Activated T-helper 17 cell treated with anti-CD3 and anti-CD28 coated beads, Interleukin-2, amount 50 U/mL, for 72 hours (primary cell): Measurements from ENCODE around the gene UNC45A. TPM values are rescaled to one million over a fixed set of nuclear protein-coding genes. Genes with fewer than 3 reads are reported as not detected.

Experiments
- ATAC-seq: fragments of 150-1000 bp; cut with Tn5 transposase; replicated peaks from 2 replicates; pipeline ENCODE4 v1.10.0; 2021; ENCODE audit warnings: mild to moderate bottlenecking, moderate library complexity
- H3K27ac Mint-ChIP-seq: one replicate; pipeline ENCODE4 v1.8.0; 2022; ENCODE audit warnings: mixed read lengths
- H3K27me3 Mint-ChIP-seq: one replicate; pipeline ENCODE4 v1.8.0; 2022; ENCODE audit warnings: mixed read lengths
- H3K36me3 Mint-ChIP-seq: one replicate; pipeline ENCODE4 v1.8.0; 2022; ENCODE audit warnings: low read depth, mild to moderate bottlenecking, mixed read lengths
- H3K4me1 Mint-ChIP-seq: one replicate; pipeline ENCODE4 v1.8.0; 2022; ENCODE audit warnings: mixed read lengths
- H3K4me3 Mint-ChIP-seq: one replicate; pipeline ENCODE4 v1.8.0; 2022; ENCODE audit warnings: mild to moderate bottlenecking, mixed read lengths
- H3K9me3 Mint-ChIP-seq: one replicate; pipeline ENCODE4 v1.8.0; 2022; ENCODE audit warnings: mixed read lengths
- total RNA-seq, 2 donors: library from RNA; stranded (reverse); gene quantifications; one replicate each; pipeline ENCODE4 v1.2.3, GENCODE V29; 2022

Gene UNC45A
- total RNA-seq, 2 donors from 2014 or later: 101 to 103 TPM

GRCh38 chr15:90938261-90938660, 3.2 kb downstream of the UNC45A start:
- peaks cover 19% of the 10 kb centered on the region for H3K4me1 Mint-ChIP-seq
- ATAC-seq: no peak
- no peak overlapping the region for H3K4me3 Mint-ChIP-seq
- peaks cover 71% of the 10 kb centered on the region for H3K36me3 Mint-ChIP-seq
- no peaks in the 10 kb centered on the region for H3K27me3 Mint-ChIP-seq
- no peak overlapping the region for H3K27ac Mint-ChIP-seq
- H3K9me3 Mint-ChIP-seq: no peaks in the 10 kb centered on the region

GRCh38 chr15:90939756-90940155, 4.7 kb downstream of the UNC45A start:
- Mint-ChIP-seq H3K36me3 (peaks cover 86% of the 10 kb centered on the region), H3K9me3 (no peaks in the 10 kb centered on the region), H3K27me3 (no peaks in the 10 kb centered on the region), H3K4me3 (no peak overlapping the region), H3K4me1 (peaks cover 12% of the 10 kb centered on the region), H3K27ac (no peak overlapping the region)
- ATAC-seq: no peak

- H3K27me3 Mint-ChIP-seq: no peaks in the 10 kb centered on the region
- peaks cover 95% of the 10 kb centered on the region for H3K36me3 Mint-ChIP-seq
- no peak overlapping the region for H3K27ac Mint-ChIP-seq
- H3K9me3 Mint-ChIP-seq: no peaks in the 10 kb centered on the region
- no peak overlapping the region for H3K4me3 Mint-ChIP-seq
- ATAC-seq: no peak
- H3K4me1 Mint-ChIP-seq: peaks cover 11% of the 10 kb centered on the region
Measured at GRCh38 chr15:90941038-90941437, 6.0 kb downstream of the UNC45A start.

GRCh38 chr15:90942354-90943120, 7.5 kb downstream of the UNC45A start:
- H3K9me3 Mint-ChIP-seq: no peaks in the 10 kb centered on the region
- no peaks in the 10 kb centered on the region for H3K27me3 Mint-ChIP-seq
- H3K36me3 Mint-ChIP-seq: peaks cover 98% of the 10 kb centered on the region
- H3K4me1 Mint-ChIP-seq: no peaks in the 10 kb centered on the region
- no peak overlapping the region for H3K27ac Mint-ChIP-seq
- ATAC-seq: no peak
- H3K4me3 Mint-ChIP-seq: no peak overlapping the region

GRCh38 chr15:90945091-90945490, 10.0 kb downstream of the UNC45A start:
- H3K36me3 Mint-ChIP-seq: peaks cover 98% of the 10 kb centered on the region
- ATAC-seq: no peak
- no peaks in the 10 kb centered on the region for H3K4me1 Mint-ChIP-seq
- H3K27me3 Mint-ChIP-seq: no peaks in the 10 kb centered on the region
- H3K27ac Mint-ChIP-seq: no peak overlapping the region
- H3K9me3 Mint-ChIP-seq: no peaks in the 10 kb centered on the region
- no peak overlapping the region for H3K4me3 Mint-ChIP-seq

- Mint-ChIP-seq H3K27ac (no peak overlapping the region), H3K36me3 (peaks cover 96% of the 10 kb centered on the region), H3K4me1 (no peaks in the 10 kb centered on the region), H3K27me3 (no peaks in the 10 kb centered on the region), H3K4me3 (no peak overlapping the region), H3K9me3 (no peaks in the 10 kb centered on the region)
- no peak for ATAC-seq
Measured at GRCh38 chr15:90946538-90946937, 11.5 kb downstream of the UNC45A start.

- Mint-ChIP-seq H3K36me3 (peaks cover 96% of the 10 kb centered on the region), H3K27ac (no peak overlapping the region), H3K4me1 (no peaks in the 10 kb centered on the region), H3K27me3 (no peaks in the 10 kb centered on the region), H3K9me3 (no peaks in the 10 kb centered on the region), H3K4me3 (no peak overlapping the region)
- ATAC-seq: no peak
Measured at GRCh38 chr15:90946941-90947576, 12.0 kb downstream of the UNC45A start.

GRCh38 chr15:90947577-90948357, 12.7 kb downstream of the UNC45A start:
- no peaks in the 10 kb centered on the region for H3K9me3 Mint-ChIP-seq
- no peaks in the 10 kb centered on the region for H3K27me3 Mint-ChIP-seq
- peaks cover 96% of the 10 kb centered on the region for H3K36me3 Mint-ChIP-seq
- no peak overlapping the region for H3K27ac Mint-ChIP-seq
- H3K4me3 Mint-ChIP-seq: no peak overlapping the region
- H3K4me1 Mint-ChIP-seq: no peaks in the 10 kb centered on the region
- ATAC-seq: no peak

- H3K4me3 Mint-ChIP-seq: no peak overlapping the region
- no peak overlapping the region for H3K27ac Mint-ChIP-seq
- ATAC-seq: no peak
- no peaks in the 10 kb centered on the region for H3K9me3 Mint-ChIP-seq
- H3K27me3 Mint-ChIP-seq: no peaks in the 10 kb centered on the region
- H3K36me3 Mint-ChIP-seq: peaks cover 96% of the 10 kb centered on the region
- H3K4me1 Mint-ChIP-seq: peaks cover 3% of the 10 kb centered on the region
Measured at GRCh38 chr15:90948506-90948905, 13.4 kb downstream of the UNC45A start.

- Mint-ChIP-seq H3K27ac (no peak overlapping the region), H3K4me1 (peaks cover 8% of the 10 kb centered on the region), H3K4me3 (no peak overlapping the region), H3K9me3 (no peaks in the 10 kb centered on the region), H3K27me3 (no peaks in the 10 kb centered on the region), H3K36me3 (peaks cover 93% of the 10 kb centered on the region)
- ATAC-seq: no peak
Measured at GRCh38 chr15:90949979-90950675, 15.0 kb downstream of the UNC45A start.

GRCh38 chr15:90950676-90951075, 15.6 kb downstream of the UNC45A start:
- no peaks in the 10 kb centered on the region for H3K27me3 Mint-ChIP-seq
- no peak for ATAC-seq
- no peak overlapping the region for H3K27ac Mint-ChIP-seq

GRCh38 chr15:90952901-90953677, 18.0 kb downstream of the UNC45A start:
- H3K36me3 Mint-ChIP-seq: peaks cover 71% of the 10 kb centered on the region

More at GRCh38 chr15:90950676-90951075, 15.6 kb downstream of the UNC45A start:
- H3K36me3 Mint-ChIP-seq: peaks cover 87% of the 10 kb centered on the region
- H3K4me1 Mint-ChIP-seq: peaks cover 8% of the 10 kb centered on the region
- no peaks in the 10 kb centered on the region for H3K9me3 Mint-ChIP-seq
- H3K4me3 Mint-ChIP-seq: no peak overlapping the region

GRCh38 chr15:90953947-90954711, 19.0 kb downstream of the UNC45A start:
- H3K4me3 Mint-ChIP-seq: peak overlapping the region; percentile 81

More at GRCh38 chr15:90952901-90953677, 18.0 kb downstream of the UNC45A start:
- ATAC-seq: no peak
- H3K27ac Mint-ChIP-seq: peak overlapping the region; percentile 84
- H3K27me3 Mint-ChIP-seq: no peaks in the 10 kb centered on the region
- H3K4me1 Mint-ChIP-seq: peaks cover 8% of the 10 kb centered on the region
- H3K4me3 Mint-ChIP-seq: no peak overlapping the region
- H3K9me3 Mint-ChIP-seq: no peaks in the 10 kb centered on the region

More at GRCh38 chr15:90953947-90954711, 19.0 kb downstream of the UNC45A start:
- no peaks in the 10 kb centered on the region for H3K27me3 Mint-ChIP-seq
- H3K9me3 Mint-ChIP-seq: no peaks in the 10 kb centered on the region
- H3K36me3 Mint-ChIP-seq: peaks cover 62% of the 10 kb centered on the region
- H3K27ac Mint-ChIP-seq: peak overlapping the region; percentile 84
- peaks cover 8% of the 10 kb centered on the region for H3K4me1 Mint-ChIP-seq
- ATAC-seq: no peak
